GM19372 (cell line): ENCODE measurements around the gene HUNK.
"Not testable (repeated sequence)": the region's sequence is repeated elsewhere in the genome, so short reads cannot be mapped to it uniquely, and the experiment has no call there.

Source experiments
- ATAC-seq: cut with Tn5 transposase; IDR thresholded peaks from one replicate; pipeline ENCODE4 v1.9.1; 2021; ENCODE audit warnings: mild to moderate bottlenecking, low read depth, moderate library complexity; ENCODE audit not compliant: unreplicated experiment

The HUNK gene

GRCh38 chr21:31946231-31946630 is 73.4 kb downstream of the HUNK start:
- no peak for ATAC-seq

- not testable (repeated sequence) for ATAC-seq
These were observed 74.2 kb downstream of the HUNK start for GRCh38 chr21:31946876-31947550.

- no peak for ATAC-seq
These were observed 75.9 kb downstream of the HUNK start for GRCh38 chr21:31948676-31949075.

- no peak for ATAC-seq
These were observed 80.0 kb downstream of the HUNK start for GRCh38 chr21:31952828-31953227.

- no peak for ATAC-seq
These were observed 84.8 kb downstream of the HUNK start for GRCh38 chr21:31957631-31958030.

GRCh38 chr21:31959881-31960280 is 87.1 kb downstream of the HUNK start:
- ATAC-seq, result no peak

GRCh38 chr21:31961027-31961426 is 88.2 kb downstream of the HUNK start:
- no peak for ATAC-seq

- no peak for ATAC-seq
These were observed 88.9 kb downstream of the HUNK start for GRCh38 chr21:31961704-31962103.

GRCh38 chr21:31964692-31965091 is 91.9 kb downstream of the HUNK start:
- no peak for ATAC-seq

GRCh38 chr21:31967334-31967733 is 94.5 kb downstream of the HUNK start:
- ATAC-seq, result no peak

GRCh38 chr21:31972622-31973021 is 99.8 kb downstream of the HUNK start:
- no peak for ATAC-seq

- no peak for ATAC-seq
These were observed 100.7 kb downstream of the HUNK start for GRCh38 chr21:31973402-31973944.

- ATAC-seq, result no peak
These were observed 101.7 kb downstream of the HUNK start for GRCh38 chr21:31974454-31974985.

- ATAC-seq, result no peak
These were observed 102.7 kb downstream of the HUNK start for GRCh38 chr21:31975491-31975890.

GRCh38 chr21:31977816-31978215 is 105.0 kb downstream of the HUNK start:
- ATAC-seq, result no peak

- no peak for ATAC-seq
These were observed 110.3 kb downstream of the HUNK start for GRCh38 chr21:31983120-31983519.

GRCh38 chr21:31983554-31983953 is 110.7 kb downstream of the HUNK start:
- ATAC-seq, result no peak

- no peak for ATAC-seq
These were observed 112.6 kb downstream of the HUNK start for GRCh38 chr21:31985398-31985797.

- no peak for ATAC-seq
These were observed 113.4 kb downstream of the HUNK start for GRCh38 chr21:31986035-31986856.

- ATAC-seq, result no peak
These were observed 114.9 kb downstream of the HUNK start for GRCh38 chr21:31987696-31988095.

GRCh38 chr21:31988492-31989290 is 115.9 kb downstream of the HUNK start:
- ATAC-seq, result no peak
